SK-N-SH treated with all-trans-retinoic acid at 6 μM for 48 hours (cell line): ENCODE data around the gene GPR3.

Source experiments
- ATAC-seq: fragments of 200-7000 bp; cut with Tn5 transposase; 3 replicates; pipeline ENCODE4 v1.9.1; 2020; ENCODE audit warnings: mild to moderate bottlenecking, moderate library complexity
- BACH2 ChIP-seq: fragments of 250-450 bp; sonication (Bioruptor Pico); IDR thresholded peaks from 2 replicates; pipeline ENCODE4 v1.9.0; 2021; ENCODE audit warnings: mild to moderate bottlenecking, borderline replicate concordance
- CSDC2 ChIP-seq: fragments of 250-450 bp; sonication (Bioruptor Pico); IDR thresholded peaks from 2 replicates; pipeline ENCODE4 v1.5.0; 2020; ENCODE audit warnings: mild to moderate bottlenecking, moderate library complexity
- ESRRG ChIP-seq: fragments of 250-450 bp; sonication (Bioruptor Pico); IDR thresholded peaks from 2 replicates; pipeline ENCODE4 v1.6.1; 2021; ENCODE audit warnings: mild to moderate bottlenecking
- GLIS3 ChIP-seq: fragments of 250-450 bp; sonication (Bioruptor Pico); IDR thresholded peaks from 2 replicates; pipeline ENCODE4 v1.5.0; 2020; ENCODE audit warnings: mild to moderate bottlenecking, moderate library complexity
- ISL1 ChIP-seq: fragments of 250-450 bp; sonication (Bioruptor Pico); IDR thresholded peaks from 2 replicates; pipeline ENCODE4 v2.1.2; 2022; ENCODE audit warnings: mild to moderate bottlenecking, moderate library complexity
- OSR1 ChIP-seq: fragments of 250-450 bp; sonication (Bioruptor Pico); IDR thresholded peaks from 2 replicates; pipeline ENCODE4 v1.8.0; 2022; ENCODE audit warnings: moderate library complexity, mild to moderate bottlenecking, inconsistent platforms
- PATZ1 ChIP-seq: fragments of 250-450 bp; sonication (Bioruptor Pico); IDR thresholded peaks from 2 replicates; pipeline ENCODE4 v1.8.0; 2020; ENCODE audit warnings: mild to moderate bottlenecking, moderate library complexity, borderline replicate concordance
- POU6F1 ChIP-seq: fragments of 250-450 bp; sonication (Bioruptor Pico); IDR thresholded peaks from 2 replicates; pipeline ENCODE4 v1.8.0; 2021; ENCODE audit warnings: low read depth, mild to moderate bottlenecking, moderate library complexity, borderline replicate concordance
- RARB ChIP-seq: fragments of 250-450 bp; sonication (Bioruptor Pico); IDR thresholded peaks from 2 replicates; pipeline ENCODE4 v1.8.0; 2021; ENCODE audit warnings: mild to moderate bottlenecking, moderate library complexity
- TCF4 ChIP-seq: fragments of 250-450 bp; sonication (Bioruptor Pico); IDR thresholded peaks from 2 replicates; pipeline ENCODE4 v1.8.0; 2021; ENCODE audit warnings: mild to moderate bottlenecking, moderate library complexity, borderline replicate concordance
- TOX ChIP-seq: fragments of 250-450 bp; sonication (Bioruptor Pico); IDR thresholded peaks from 2 replicates; pipeline ENCODE4 v1.8.0; 2021; ENCODE audit warnings: mild to moderate bottlenecking, moderate library complexity, borderline replicate concordance
- TSHZ2 ChIP-seq: fragments of 250-450 bp; sonication (Bioruptor Pico); IDR thresholded peaks from 2 replicates; pipeline ENCODE4 v1.5.0; 2020; ENCODE audit warnings: mild to moderate bottlenecking, moderate library complexity
- ZC3H10 ChIP-seq: fragments of 250-450 bp; sonication (Bioruptor Pico); IDR thresholded peaks from 2 replicates; pipeline ENCODE4 v1.5.1; 2021; ENCODE audit warnings: mild to moderate bottlenecking, moderate library complexity
- ZNF565 ChIP-seq: fragments of 450-650 bp; formaldehyde crosslinking; conservative IDR thresholded peaks from 2 replicates; pipeline ENCODE4 v1.5.0; 2020; ENCODE audit warnings: low read depth, mild to moderate bottlenecking, moderate library complexity
- ZNF70 ChIP-seq: fragments of 450-650 bp; formaldehyde crosslinking; IDR thresholded peaks from 2 replicates; pipeline ENCODE4 v1.5.0; 2020; ENCODE audit warnings: mild to moderate bottlenecking, moderate library complexity
- ZNF8 ChIP-seq: fragments of 450-650 bp; formaldehyde crosslinking; IDR thresholded peaks from 2 replicates; pipeline ENCODE4 v1.5.0; 2020; ENCODE audit warnings: mild to moderate bottlenecking, moderate library complexity
- TF ChIP-seq, protein P1 (sequence below): fragments of 250-450 bp; sonication (Bioruptor Pico); IDR thresholded peaks from 2 replicates; pipeline ENCODE4 v1.5.1; 2020; ENCODE audit warnings: low read depth, mild to moderate bottlenecking, moderate library complexity
- TF ChIP-seq, protein P2 (sequence below): fragments of 250-450 bp; sonication (Bioruptor Pico); IDR thresholded peaks from 2 replicates; pipeline ENCODE4 v1.5.1; 2021; ENCODE audit warnings: mild to moderate bottlenecking, moderate library complexity

GPR3 gene

DNA sequence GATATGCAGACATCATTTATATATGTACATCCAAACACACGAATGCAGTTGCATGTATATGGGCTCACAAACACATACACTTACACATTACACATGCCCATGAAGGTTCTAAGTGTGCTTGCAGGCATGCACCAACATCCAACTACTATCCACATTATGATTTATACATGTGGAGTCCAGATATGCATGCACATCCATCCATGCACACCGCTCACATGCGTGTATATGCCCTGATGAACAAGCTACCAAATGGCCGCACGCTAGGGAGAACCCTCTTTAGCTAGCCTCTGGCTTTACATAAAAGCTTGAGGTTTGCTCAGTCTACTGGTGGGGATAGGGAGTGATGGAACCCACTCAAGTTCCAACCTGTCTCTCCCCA, 8.5 kb downstream of the GPR3 start:
- ATAC-seq: no peak
- no peak for TF ChIP-seq ISL1 (CRISPR knock-in tag)
- TF ChIP-seq, all 23 proteins: peak for 0

GRCh38 chr1:27402349-27402754, 9.9 kb downstream of the GPR3 start:
- peak; percentile 49 for ATAC-seq
- no peak for TF ChIP-seq ZC3H10
- TF ChIP-seq PATZ1: no peak
- no peak for TF ChIP-seq ZNF8 (CRISPR knock-in tag)
- TF ChIP-seq, protein P1, sequence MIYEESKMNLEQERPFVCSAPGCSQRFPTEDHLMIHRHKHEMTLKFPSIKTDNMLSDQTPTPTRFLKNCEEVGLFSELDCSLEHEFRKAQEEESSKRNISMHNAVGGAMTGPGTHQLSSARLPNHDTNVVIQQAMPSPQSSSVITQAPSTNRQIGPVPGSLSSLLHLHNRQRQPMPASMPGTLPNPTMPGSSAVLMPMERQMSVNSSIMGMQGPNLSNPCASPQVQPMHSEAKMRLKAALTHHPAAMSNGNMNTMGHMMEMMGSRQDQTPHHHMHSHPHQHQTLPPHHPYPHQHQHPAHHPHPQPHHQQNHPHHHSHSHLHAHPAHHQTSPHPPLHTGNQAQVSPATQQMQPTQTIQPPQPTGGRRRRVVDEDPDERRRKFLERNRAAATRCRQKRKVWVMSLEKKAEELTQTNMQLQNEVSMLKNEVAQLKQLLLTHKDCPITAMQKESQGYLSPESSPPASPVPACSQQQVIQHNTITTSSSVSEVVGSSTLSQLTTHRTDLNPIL: no peak
- TF ChIP-seq CSDC2: no peak
- TF ChIP-seq TCF4 (CRISPR knock-in tag): no peak
- no peak for TF ChIP-seq GLIS3 (CRISPR knock-in tag)
- TF ChIP-seq ZNF565: no peak
- TF ChIP-seq RARB (CRISPR knock-in tag): no peak
- TF ChIP-seq ZNF70 (CRISPR knock-in tag): no peak
- TF ChIP-seq TOX (CRISPR knock-in tag): no peak
- TF ChIP-seq POU6F1 (CRISPR knock-in tag): no peak
- TF ChIP-seq, protein P2, sequence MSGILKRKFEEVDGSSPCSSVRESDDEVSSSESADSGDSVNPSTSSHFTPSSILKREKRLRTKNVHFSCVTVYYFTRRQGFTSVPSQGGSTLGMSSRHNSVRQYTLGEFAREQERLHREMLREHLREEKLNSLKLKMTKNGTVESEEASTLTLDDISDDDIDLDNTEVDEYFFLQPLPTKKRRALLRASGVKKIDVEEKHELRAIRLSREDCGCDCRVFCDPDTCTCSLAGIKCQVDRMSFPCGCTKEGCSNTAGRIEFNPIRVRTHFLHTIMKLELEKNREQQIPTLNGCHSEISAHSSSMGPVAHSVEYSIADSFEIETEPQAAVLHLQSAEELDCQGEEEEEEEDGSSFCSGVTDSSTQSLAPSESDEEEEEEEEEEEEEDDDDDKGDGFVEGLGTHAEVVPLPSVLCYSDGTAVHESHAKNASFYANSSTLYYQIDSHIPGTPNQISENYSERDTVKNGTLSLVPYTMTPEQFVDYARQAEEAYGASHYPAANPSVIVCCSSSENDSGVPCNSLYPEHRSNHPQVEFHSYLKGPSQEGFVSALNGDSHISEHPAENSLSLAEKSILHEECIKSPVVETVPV (CRISPR knock-in tag): no peak
- no peak for TF ChIP-seq TSHZ2
- TF ChIP-seq BACH2 (CRISPR knock-in tag): no peak
- TF ChIP-seq ESRRG (CRISPR knock-in tag): no peak
- no peak for TF ChIP-seq OSR1 (CRISPR knock-in tag)
- TF ChIP-seq, all 23 proteins: peak for 0

DNA sequence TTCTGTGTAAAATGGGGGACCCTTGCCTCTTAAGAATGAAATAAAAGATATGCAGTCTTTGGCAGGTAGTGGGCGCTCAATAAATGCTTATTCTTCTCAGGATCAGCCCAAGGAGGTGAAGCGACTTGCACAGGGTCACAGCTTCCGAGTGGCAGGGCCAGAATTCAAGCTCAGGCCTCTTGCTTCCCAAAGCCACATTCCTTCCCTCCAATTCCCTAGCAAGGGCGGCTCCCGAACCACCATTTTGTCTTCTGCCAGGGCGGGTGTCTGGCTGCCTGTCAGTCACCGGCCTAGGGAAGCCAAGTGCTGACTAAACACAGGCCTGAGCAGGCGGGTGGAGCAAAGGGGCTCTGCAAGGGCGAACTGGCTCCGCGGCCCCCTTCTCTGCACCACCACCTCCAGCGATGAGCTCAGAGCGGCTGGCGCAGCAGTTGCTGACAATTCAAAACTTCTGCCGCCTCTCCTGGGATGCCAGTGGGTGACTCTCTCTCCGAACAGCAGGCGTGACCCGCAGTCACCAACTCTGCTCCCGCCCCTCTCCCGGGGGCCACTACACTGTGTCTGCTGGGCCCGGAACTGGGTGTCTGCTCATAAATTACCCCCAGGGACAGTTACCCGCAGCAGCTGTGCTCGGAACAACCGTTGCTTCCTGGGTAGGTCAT, 10.8 kb downstream of the GPR3 start:
- TF ChIP-seq TCF4 (CRISPR knock-in tag) (no peak), CSDC2 (no peak), TOX (CRISPR knock-in tag) (no peak)
- TF ChIP-seq, protein P2 (CRISPR knock-in tag): no peak
- TF ChIP-seq, protein P1: no peak
- TF ChIP-seq, all 23 proteins: peak for 0
- ATAC-seq: peak; percentile 10; the same call in 1 of the 3 replicates
